CD4-positive, alpha-beta T cell treated with Interleukin-17A for 1 hour (primary cell): ENCODE measurements around the gene EN2.
"Not testable (repeated sequence)": the region's sequence is repeated elsewhere in the genome, so short reads cannot be mapped to it uniquely, and the experiment has no call there.

ENCODE experiments used
- DNase-seq: peaks from one replicate; pipeline ENCODE4 v3.0.0-alpha.2; 2020

The EN2 gene

GRCh38 chr7:155426543-155427410, 31.2 kb upstream of the EN2 start:
- DNase-seq, result no peak

GRCh38 chr7:155427411-155428038, 30.4 kb upstream of the EN2 start:
- no peak for DNase-seq

GRCh38 chr7:155428171-155428834, 29.6 kb upstream of the EN2 start:
- DNase-seq, result no peak

- DNase-seq, result no peak
Observed at GRCh38 chr7:155429651-155430050, 28.3 kb upstream of the EN2 start.

GRCh38 chr7:155430606-155431005, 27.3 kb upstream of the EN2 start:
- DNase-seq, result no peak

GRCh38 chr7:155431231-155431630, 26.7 kb upstream of the EN2 start:
- DNase-seq, result no peak

- no peak for DNase-seq
Observed at GRCh38 chr7:155431711-155432110, 26.2 kb upstream of the EN2 start.

GRCh38 chr7:155435110-155435509, 22.8 kb upstream of the EN2 start:
- no peak for DNase-seq

- DNase-seq, result no peak
Observed at GRCh38 chr7:155437836-155438235, 20.1 kb upstream of the EN2 start.

- DNase-seq, result no peak
Observed at GRCh38 chr7:155438777-155439176, 19.2 kb upstream of the EN2 start.

- no peak for DNase-seq
Observed at GRCh38 chr7:155439311-155440017, 18.5 kb upstream of the EN2 start.

- no peak for DNase-seq
Observed at GRCh38 chr7:155440018-155440410, 17.9 kb upstream of the EN2 start.

GRCh38 chr7:155441856-155442255, 16.1 kb upstream of the EN2 start:
- DNase-seq, result no peak

- no peak for DNase-seq
Observed at GRCh38 chr7:155444746-155445145, 13.2 kb upstream of the EN2 start.

GRCh38 chr7:155445606-155446005, 12.3 kb upstream of the EN2 start:
- not testable (repeated sequence) for DNase-seq

- DNase-seq, result no peak
Observed at GRCh38 chr7:155447603-155448002, 10.3 kb upstream of the EN2 start.

- DNase-seq, result no peak
Observed at GRCh38 chr7:155448632-155449007, 9.3 kb upstream of the EN2 start.

GRCh38 chr7:155449008-155449868, 8.7 kb upstream of the EN2 start:
- DNase-seq, result no peak

GRCh38 chr7:155449869-155450557, 7.9 kb upstream of the EN2 start:
- DNase-seq, result no peak

GRCh38 chr7:155450558-155450969, 7.4 kb upstream of the EN2 start:
- DNase-seq, result no peak

GRCh38 chr7:155450970-155451801, 6.7 kb upstream of the EN2 start:
- no peak for DNase-seq
